Measurements from ENCODE around the gene LYL1. TPM values are rescaled to one million over a fixed set of nuclear protein-coding genes. Genes with fewer than 3 reads are reported as not detected.

LYL1 gene
- total and polyA plus RNA-seq, 2 of the 13 experiments (the other 11 are each of a cell fraction or from before 2014, with no cell fraction given) = 0.75 to 0.92 TPM

- TF ChIP-seq STAT6 (CRISPR knock-in tag; IDR thresholded peaks at IDR 0.05; ENCODE audit: borderline replicate concordance) = no peak
- no peak for TF ChIP-seq ZNF850 (CRISPR knock-in tag; conservative IDR thresholded peaks at IDR 0.05)
- no peak for TF ChIP-seq WIZ (CRISPR knock-in tag; IDR thresholded peaks at IDR 0.05)
- TF ChIP-seq ZNF556 (CRISPR knock-in tag; IDR thresholded peaks at IDR 0.05; ENCODE audit: borderline replicate concordance) = 0 out of 2 replicates have a peak, but pooled peaks have one; percentile 34
- TF ChIP-seq THRA (CRISPR knock-in tag; IDR thresholded peaks at IDR 0.05; ENCODE audit: borderline replicate concordance) = peak; percentile 62; the same call in 1 of the 2 replicates
- TF ChIP-seq PRPF4 (IDR thresholded peaks at IDR 0.05; ENCODE audit: low read depth, low read length, poor library complexity, severe bottlenecking) = peak; percentile 62
- no peak for TF ChIP-seq CERS6 (CRISPR knock-in tag; IDR thresholded peaks at IDR 0.05)
- no peak for TF ChIP-seq ZFP36L2 (CRISPR knock-in tag; IDR thresholded peaks at IDR 0.05)
- 0 out of 2 replicates have a peak, but pooled peaks have one; percentile 36 for TF ChIP-seq ZBTB39 (CRISPR knock-in tag; IDR thresholded peaks at IDR 0.05)
- peak; percentile 43; the same call in 1 of the 2 replicates for TF ChIP-seq ARID4A (CRISPR knock-in tag; IDR thresholded peaks at IDR 0.05; ENCODE audit: borderline replicate concordance)
- peak; percentile 25; the same call in 1 of the 2 replicates for TF ChIP-seq MLXIP (CRISPR knock-in tag; IDR thresholded peaks at IDR 0.05; ENCODE audit: borderline replicate concordance)
- TF ChIP-seq ZNF605 (CRISPR knock-in tag; IDR thresholded peaks at IDR 0.05) = 0 out of 2 replicates have a peak, but pooled peaks have one; percentile 24
Measured at GRCh38 chr19:13118424-13119193, 16.0 kb upstream of the LYL1 start (continued).
